Keratinocyte (primary cell): Measurements from ENCODE around the gene DCAF6. TPM values are rescaled to one million over a fixed set of nuclear protein-coding genes. Genes with fewer than 3 reads are reported as not detected.

ENCODE experiments used
- DNase-seq: peaks from one replicate; pipeline ENCODE4 v3.0.0-alpha.2; 2011; ENCODE audit warnings: low read depth, missing footprints, low spot score
- FAIRE-seq: peaks from 2 replicates; lab custom pipeline; 2011; peaks lifted over from hg19 to GRCh38; lab: Jason Lieb, UNC
- H2AFZ ChIP-seq: 2 replicates; pipeline ENCODE4 v1.6.0; 2012; ENCODE audit warnings: low read length, control low read depth, inconsistent platforms; ENCODE audit not compliant: control insufficient read depth
- H3K27ac ChIP-seq: 2 replicates; pipeline ENCODE4 v1.5.1; 2011; ENCODE audit warnings: low read length; ENCODE audit not compliant: control insufficient read depth, insufficient read depth
- H3K27me3 ChIP-seq: 3 replicates; pipeline ENCODE4 v1.6.0; 2011; ENCODE audit warnings: low read length; ENCODE audit not compliant: control insufficient read depth, insufficient read depth; ENCODE audit errors: extremely low read depth
- H3K36me3 ChIP-seq, 2 experiments: 2 replicates in 1 of 2; 3 replicates in 1 of 2; pipeline ENCODE4 v1.5.1; 2011; ENCODE audit warnings: low read length in 2 of 2, mild to moderate bottlenecking in 1 of 2; ENCODE audit not compliant: control insufficient read depth in 2 of 2, insufficient read depth in 2 of 2; ENCODE audit errors: extremely low read depth in 1 of 2
- H3K4me1 ChIP-seq: 3 replicates; pipeline ENCODE4 v1.5.1; 2011; ENCODE audit warnings: low read length; ENCODE audit not compliant: control insufficient read depth, insufficient read depth; ENCODE audit errors: extremely low read depth
- H3K4me2 ChIP-seq: 3 replicates; pipeline ENCODE4 v1.6.0; 2011; ENCODE audit warnings: low read depth, low read length; ENCODE audit not compliant: control insufficient read depth, insufficient read depth; ENCODE audit errors: extremely low read depth
- H3K4me3 ChIP-seq, 3 experiments: fragments of 200-600 bp in 1 of 3; sonication (generic) in 1 of 3; 2 replicates in 2 of 3; 3 replicates in 1 of 3; pipeline ENCODE4 v1.5.1; 2011 to 2016; ENCODE audit warnings: low read length in 3 of 3, mild to moderate bottlenecking in 3 of 3, control low read depth in 2 of 3, inconsistent platforms in 1 of 3, low read depth in 1 of 3, mixed read lengths in 1 of 3, mixed run types in 1 of 3, moderate library complexity in 1 of 3; ENCODE audit not compliant: control insufficient read depth in 2 of 3, insufficient read depth in 2 of 3; ENCODE audit errors: extremely low read depth in 1 of 3
- H3K79me2 ChIP-seq: 2 replicates; pipeline ENCODE4 v1.6.0; 2012; ENCODE audit warnings: low read length; ENCODE audit not compliant: control insufficient read depth, insufficient read depth
- H3K9ac ChIP-seq: 3 replicates; pipeline ENCODE4 v1.6.0; 2011; ENCODE audit warnings: low read length; ENCODE audit not compliant: control insufficient read depth, insufficient read depth; ENCODE audit errors: extremely low read depth
- H3K9me1 ChIP-seq: 3 replicates; pipeline ENCODE4 v1.6.0; 2011; ENCODE audit warnings: low read length; ENCODE audit not compliant: control insufficient read depth, insufficient read depth; ENCODE audit errors: extremely low read depth
- H3K9me3 ChIP-seq: 2 replicates; pipeline ENCODE4 v1.5.1; 2012; ENCODE audit warnings: low read depth, low read length; ENCODE audit not compliant: control insufficient read depth
- H4K20me1 ChIP-seq: 3 replicates; pipeline ENCODE4 v1.6.0; 2011; ENCODE audit warnings: low read length; ENCODE audit not compliant: control insufficient read depth, insufficient read depth; ENCODE audit errors: extremely low read depth
- EZH2 ChIP-seq: IDR thresholded peaks from one replicate; pipeline ENCODE4 v1.6.1; 2012; ENCODE audit warnings: inconsistent platforms, mild to moderate bottlenecking, low read length, moderate library complexity
- dilution Hi-C: fragments of 300-500 bp; cut with MboI; formaldehyde crosslinking; loops from one replicate; pipeline ENCODE4 v1.7.0; 2020; ENCODE audit warnings: low sequenced_read_pairs; ENCODE audit not compliant: extremely low pct_ligation_motif_present
- polyA plus RNA-seq, 5 experiments: library from polyadenylated mRNA; depleted of rRNA in 3 of 5; stranded (reverse) in 3 of 5; stranded (forward) in 1 of 5; unstranded in 1 of 5; fragments of >200 nt; gene quantifications; 1 replicate in 1 of 5; 2 replicates in 3 of 5; 3 replicates in 1 of 5; pipeline versions ENCODE4 v1.2.1 to v1.2.3, GENCODE V29; 2011 to 2012; ENCODE audit warnings: missing spikeins in 2 of 5, low read depth in 1 of 5, low replicate concordance in 1 of 5
- TF ChIP-seq, protein P1 (sequence below), 3 experiments: IDR thresholded peaks in 1 of 3; conservative IDR thresholded peaks in 1 of 3; optimal IDR thresholded peaks in 1 of 3; 2 replicates in 2 of 3; 3 replicates in 1 of 3; pipeline versions ENCODE3 to v1.5.1; 2011; ENCODE audit warnings: low read length in 3 of 3, mild to moderate bottlenecking in 3 of 3, moderate library complexity in 2 of 3, control low read depth in 1 of 3, inconsistent platforms in 1 of 3; ENCODE audit not compliant: insufficient read depth in 2 of 3; ENCODE audit errors: extremely low read depth in 1 of 3

The DCAF6 gene
- polyA plus RNA-seq, 1 donor (not counting 4 experiments of a cell fraction or from before 2014, with no cell fraction given): 109 TPM

DNA sequence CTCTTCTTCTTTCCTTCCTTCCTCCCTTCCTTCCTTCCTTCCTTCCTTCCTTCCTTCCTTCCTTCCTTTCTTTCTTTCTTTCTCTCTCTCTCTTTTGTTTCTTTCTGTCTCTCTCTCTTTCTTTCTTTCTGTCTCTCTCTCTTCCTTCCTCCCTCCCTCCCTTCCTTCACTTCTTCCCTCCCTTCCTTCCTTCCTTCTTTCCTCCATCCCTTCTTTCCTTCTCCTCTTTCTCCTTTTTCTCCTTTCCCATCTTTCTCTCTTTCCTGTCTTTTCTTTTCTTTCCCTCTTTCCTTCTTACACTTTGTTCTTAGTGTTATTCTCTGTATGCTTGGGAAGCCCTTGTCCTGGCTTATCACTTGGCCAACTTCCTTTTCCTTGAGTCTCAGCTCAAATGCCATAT lies 72.8 kb downstream of the DCAF6 start:
- Histone ChIP-seq H3K36me3 (peaks cover 3 to 6% of the 10 kb centered on the region in 2 experiments), H3K4me2 (no peak overlapping the region), H3K4me3 (no peak overlapping the region), H2AFZ (no peak overlapping the region), H3K79me2 (no peaks in the 10 kb centered on the region), H3K27ac (no peak overlapping the region), H3K9me3 (no peaks in the 10 kb centered on the region), H3K4me1 (no peaks in the 10 kb centered on the region), H4K20me1 (no peaks in the 10 kb centered on the region), H3K27me3 (no peaks in the 10 kb centered on the region), H3K9me1 (no peaks in the 10 kb centered on the region), H3K9ac (no peak overlapping the region)
- FAIRE-seq (no peak), DNase-seq (no peak)
- TF ChIP-seq, protein P1, sequence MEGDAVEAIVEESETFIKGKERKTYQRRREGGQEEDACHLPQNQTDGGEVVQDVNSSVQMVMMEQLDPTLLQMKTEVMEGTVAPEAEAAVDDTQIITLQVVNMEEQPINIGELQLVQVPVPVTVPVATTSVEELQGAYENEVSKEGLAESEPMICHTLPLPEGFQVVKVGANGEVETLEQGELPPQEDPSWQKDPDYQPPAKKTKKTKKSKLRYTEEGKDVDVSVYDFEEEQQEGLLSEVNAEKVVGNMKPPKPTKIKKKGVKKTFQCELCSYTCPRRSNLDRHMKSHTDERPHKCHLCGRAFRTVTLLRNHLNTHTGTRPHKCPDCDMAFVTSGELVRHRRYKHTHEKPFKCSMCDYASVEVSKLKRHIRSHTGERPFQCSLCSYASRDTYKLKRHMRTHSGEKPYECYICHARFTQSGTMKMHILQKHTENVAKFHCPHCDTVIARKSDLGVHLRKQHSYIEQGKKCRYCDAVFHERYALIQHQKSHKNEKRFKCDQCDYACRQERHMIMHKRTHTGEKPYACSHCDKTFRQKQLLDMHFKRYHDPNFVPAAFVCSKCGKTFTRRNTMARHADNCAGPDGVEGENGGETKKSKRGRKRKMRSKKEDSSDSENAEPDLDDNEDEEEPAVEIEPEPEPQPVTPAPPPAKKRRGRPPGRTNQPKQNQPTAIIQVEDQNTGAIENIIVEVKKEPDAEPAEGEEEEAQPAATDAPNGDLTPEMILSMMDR (optimal IDR thresholded peaks at IDR 0.05 in 1 of 3, IDR thresholded peaks at IDR 0.05 in 1 of 3, conservative IDR thresholded peaks at IDR 0.05 in 1 of 3; ENCODE audit: extremely low read depth in 1 of 3, insufficient read depth in 2 of 3, low read length in 3 of 3): no peak
- no peak for TF ChIP-seq EZH2
- dilution Hi-C loops: no loop called here

DNA sequence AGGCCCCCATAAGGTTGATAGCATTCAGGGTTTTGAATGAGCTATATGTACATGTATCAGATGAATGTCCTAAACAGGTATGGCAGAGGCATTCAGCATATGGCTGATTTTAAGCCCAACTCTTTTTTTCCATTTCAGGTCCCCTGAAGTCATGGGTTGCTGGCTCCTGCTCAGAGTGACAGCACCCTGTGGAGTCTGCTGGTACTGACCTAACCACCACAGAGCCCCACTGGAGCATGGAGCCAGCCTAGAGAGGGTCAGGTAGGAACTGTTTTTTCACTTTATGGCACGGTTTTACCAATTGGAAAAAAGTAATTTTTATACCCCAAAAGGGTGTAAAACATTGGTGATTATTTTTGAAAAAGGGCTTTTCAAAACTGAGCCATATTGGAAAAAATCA lies 82.9 kb downstream of the DCAF6 start:
- Histone ChIP-seq H3K4me2 (no peak overlapping the region), H4K20me1 (no peaks in the 10 kb centered on the region), H3K36me3 (peaks cover 2 to 8% of the 10 kb centered on the region in 2 experiments), H3K4me1 (no peaks in the 10 kb centered on the region), H3K9me1 (no peaks in the 10 kb centered on the region), H3K9me3 (no peaks in the 10 kb centered on the region), H3K4me3 (no peak overlapping the region), H3K27me3 (no peaks in the 10 kb centered on the region), H3K79me2 (no peaks in the 10 kb centered on the region), H2AFZ (no peak overlapping the region), H3K9ac (no peak overlapping the region), H3K27ac (no peak overlapping the region)
- TF ChIP-seq, protein P1 (optimal IDR thresholded peaks at IDR 0.05 in 1 of 3, IDR thresholded peaks at IDR 0.05 in 1 of 3, conservative IDR thresholded peaks at IDR 0.05 in 1 of 3; ENCODE audit: extremely low read depth in 1 of 3, insufficient read depth in 2 of 3, low read length in 3 of 3): no peak
- TF ChIP-seq EZH2: no peak
- FAIRE-seq (no peak), DNase-seq (no peak)
- dilution Hi-C loops: no loop called here
